ENCODE measurements around the gene PROCA1. TPM values are rescaled to one million over a fixed set of nuclear protein-coding genes. Genes with fewer than 3 reads are reported as not detected.

PROCA1 gene
- polyA plus RNA-seq, 1 donor from 2014 or later = 2.7 TPM

DNA sequence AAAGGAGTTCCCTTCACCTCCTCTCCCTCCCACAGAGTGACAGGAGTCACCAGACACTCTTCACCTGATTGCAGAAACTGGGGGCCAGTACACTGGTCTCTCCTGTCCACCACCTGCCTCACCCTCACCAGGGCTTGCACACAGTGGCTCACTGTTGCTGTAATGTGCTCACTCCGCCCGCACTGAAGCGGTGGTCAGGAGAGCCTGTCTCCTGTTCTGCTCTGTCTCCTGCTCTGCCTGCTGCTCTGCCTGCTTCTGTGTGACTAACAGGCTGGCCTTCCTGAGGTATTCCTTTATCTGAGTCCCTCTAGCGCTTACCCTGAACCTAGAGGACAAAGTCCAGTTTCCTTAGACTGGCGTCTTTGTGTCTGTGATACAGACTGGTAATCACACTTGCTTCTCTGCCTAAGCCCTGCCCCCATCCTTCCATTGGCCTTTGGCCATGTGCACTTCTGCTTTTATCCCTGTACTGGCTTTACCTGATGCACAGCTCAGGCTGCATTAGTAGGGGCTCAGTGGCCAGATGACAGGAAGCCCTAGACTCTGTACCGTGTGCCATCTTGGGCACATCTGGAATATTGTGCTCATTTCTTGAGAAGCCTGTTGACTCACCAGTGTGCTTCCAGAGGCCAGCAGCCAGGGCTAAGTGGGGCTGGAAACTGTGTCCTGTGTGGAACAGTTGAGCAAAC is 13.3 kb downstream of the PROCA1 start:
- Mint-ChIP-seq H3K27ac (peak overlapping the region in 1 of 3 donors; percentile 69), H3K4me1 (peaks cover 0 to 2% (median 0%) of the 10 kb centered on the region in 3 donors), H3K4me3 (peak overlapping the region in 2 of 4 donors; percentile 39 to 52), H3K27me3 (no peaks in the 10 kb centered on the region), H3K36me3 (peaks cover 2% of the 10 kb centered on the region), H3K9me3 (no peaks in the 10 kb centered on the region)

DNA sequence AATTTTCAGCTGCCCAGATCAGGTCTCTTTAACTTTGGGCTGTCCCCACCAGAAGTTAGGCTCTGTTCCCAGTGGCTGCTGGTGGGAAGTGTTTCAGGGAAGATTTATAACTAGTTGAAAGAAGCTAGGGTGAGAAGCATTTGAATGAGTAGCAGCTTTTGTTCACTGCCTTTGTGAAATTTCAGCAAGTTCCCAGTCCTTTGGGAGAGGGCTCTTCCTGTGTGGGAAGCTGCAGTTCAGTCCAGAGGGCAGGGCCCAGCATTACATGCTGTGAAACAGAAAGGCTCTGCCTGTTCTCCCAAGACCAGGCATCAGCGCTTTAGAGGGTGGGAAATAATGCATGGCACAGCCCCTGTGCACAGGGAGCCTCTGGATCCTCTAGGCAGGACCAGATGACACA is 17.8 kb downstream of the PROCA1 start:
- no peaks in the 10 kb centered on the region for H3K27me3 Mint-ChIP-seq
- no peak overlapping the region for H3K4me3 Mint-ChIP-seq
- H3K4me1 Mint-ChIP-seq = no peaks in the 10 kb centered on the region
- H3K9me3 Mint-ChIP-seq = no peaks in the 10 kb centered on the region
- H3K27ac Mint-ChIP-seq = no peak overlapping the region
- H3K36me3 Mint-ChIP-seq = peaks cover 8% of the 10 kb centered on the region

DNA sequence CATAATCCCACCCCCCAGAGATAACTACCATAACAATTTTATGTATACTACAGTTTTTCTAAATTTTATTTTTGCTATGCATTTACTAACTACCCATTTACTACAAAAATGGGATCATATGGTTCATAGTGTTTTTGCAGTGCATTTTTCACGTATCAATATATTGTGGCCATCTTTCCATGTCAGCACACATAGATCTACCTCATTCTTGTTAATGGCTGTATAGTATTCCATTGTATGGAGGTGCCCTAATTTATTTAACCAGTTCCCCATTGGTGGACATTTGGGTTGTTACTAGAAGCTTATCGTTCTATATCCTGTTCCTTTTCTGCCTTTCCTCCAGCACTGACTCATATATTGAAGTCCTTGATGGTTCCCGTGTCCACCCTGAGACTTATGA is 22.7 kb downstream of the PROCA1 start:
- Mint-ChIP-seq H3K36me3 (peaks cover 19% of the 10 kb centered on the region), H3K9me3 (no peaks in the 10 kb centered on the region), H3K4me1 (no peaks in the 10 kb centered on the region), H3K4me3 (no peak overlapping the region), H3K27me3 (no peaks in the 10 kb centered on the region), H3K27ac (no peak overlapping the region)

DNA sequence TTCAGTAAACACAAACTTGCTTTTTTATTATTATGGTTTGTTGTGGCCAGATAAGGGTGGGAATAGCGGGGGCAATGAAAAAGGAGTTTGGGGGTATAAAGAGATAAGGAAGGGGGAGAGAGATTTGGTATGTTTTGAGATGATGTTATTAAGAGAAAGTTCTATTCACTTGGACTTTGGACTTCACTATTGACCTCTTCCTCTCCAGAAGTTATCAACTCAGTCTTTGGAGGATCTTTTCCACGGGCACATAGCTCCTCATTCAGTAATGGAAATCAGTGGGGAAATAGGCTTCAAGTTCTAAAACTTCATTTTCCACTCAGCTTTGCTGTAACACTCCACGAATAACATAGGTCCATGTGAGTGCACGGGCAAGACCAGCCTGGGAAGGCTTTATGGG is 23.2 kb downstream of the PROCA1 start:
- Mint-ChIP-seq H3K36me3 (peaks cover 19% of the 10 kb centered on the region), H3K27ac (peak overlapping the region in 1 of 3 donors; percentile 67), H3K9me3 (no peaks in the 10 kb centered on the region), H3K4me3 (no peak overlapping the region), H3K27me3 (no peaks in the 10 kb centered on the region), H3K4me1 (no peaks in the 10 kb centered on the region)

DNA sequence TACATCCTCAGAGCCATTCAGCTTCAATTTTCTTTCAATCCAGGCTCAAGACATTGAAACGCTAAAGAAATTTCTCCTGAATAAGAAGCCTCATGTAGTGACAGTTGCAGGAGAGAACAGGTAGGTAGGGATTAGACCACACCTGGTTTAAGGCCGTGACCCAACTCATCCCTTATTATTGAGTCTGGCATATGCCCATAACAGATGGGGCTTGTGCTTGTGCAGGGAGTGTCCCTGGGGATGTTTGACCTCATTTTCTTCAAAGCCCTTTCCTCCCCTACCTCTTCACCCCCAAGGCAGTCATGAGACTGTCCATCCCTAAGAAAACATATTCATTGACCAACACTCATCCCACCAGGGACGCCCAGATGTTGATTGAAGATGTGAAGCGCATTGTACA is 25.4 kb downstream of the PROCA1 start:
- Mint-ChIP-seq H3K4me3 (no peak overlapping the region), H3K27me3 (no peaks in the 10 kb centered on the region), H3K27ac (no peak overlapping the region), H3K36me3 (peaks cover 19% of the 10 kb centered on the region), H3K4me1 (no peaks in the 10 kb centered on the region), H3K9me3 (no peaks in the 10 kb centered on the region)

DNA sequence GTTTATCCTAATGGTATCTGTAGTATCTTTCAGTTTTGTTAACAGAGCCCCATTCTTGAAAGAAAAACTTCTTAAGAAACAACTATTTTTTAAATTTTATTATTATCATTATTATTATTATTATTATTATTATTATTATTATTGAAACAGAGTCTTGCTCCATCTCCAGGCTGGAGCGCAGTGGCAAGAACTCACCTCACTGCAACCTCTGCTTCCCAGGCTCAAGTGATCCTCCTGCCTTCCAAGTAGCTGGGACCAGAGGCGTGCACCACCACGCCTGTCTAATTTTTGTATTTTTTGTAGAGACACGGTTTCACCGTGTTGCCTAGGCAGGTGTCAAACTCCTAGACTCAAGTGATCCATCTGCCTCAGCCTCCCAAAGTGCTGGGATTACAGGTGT is 26.3 kb downstream of the PROCA1 start:
- H3K36me3 Mint-ChIP-seq = peaks cover 19% of the 10 kb centered on the region
- H3K4me1 Mint-ChIP-seq = no peaks in the 10 kb centered on the region
- no peaks in the 10 kb centered on the region for H3K9me3 Mint-ChIP-seq
- no peak overlapping the region for H3K4me3 Mint-ChIP-seq
- no peaks in the 10 kb centered on the region for H3K27me3 Mint-ChIP-seq
- no peak overlapping the region for H3K27ac Mint-ChIP-seq

DNA sequence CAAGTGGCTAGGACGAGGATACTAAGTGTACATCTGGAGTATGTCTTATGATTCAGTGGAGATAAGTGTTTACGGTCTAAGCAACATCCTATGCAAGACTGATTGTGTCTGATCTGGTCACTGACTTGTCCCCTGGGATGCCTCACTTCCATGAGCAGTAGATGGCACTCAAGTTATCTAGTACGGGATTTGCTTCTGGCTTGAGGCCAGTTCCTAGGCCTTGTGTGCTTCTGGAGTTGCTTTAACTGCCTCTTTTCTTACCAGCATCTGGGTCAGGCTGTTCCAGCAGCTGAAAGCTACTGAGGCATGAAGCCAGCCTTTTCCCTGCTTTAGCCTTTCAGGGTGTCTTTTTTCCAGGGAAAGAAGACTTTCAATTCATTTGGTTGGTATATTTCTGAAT is 26.7 kb downstream of the PROCA1 start:
- Mint-ChIP-seq H3K36me3 (peaks cover 18% of the 10 kb centered on the region), H3K9me3 (no peaks in the 10 kb centered on the region), H3K27ac (peak overlapping the region in 1 of 3 donors; percentile 96)

DNA sequence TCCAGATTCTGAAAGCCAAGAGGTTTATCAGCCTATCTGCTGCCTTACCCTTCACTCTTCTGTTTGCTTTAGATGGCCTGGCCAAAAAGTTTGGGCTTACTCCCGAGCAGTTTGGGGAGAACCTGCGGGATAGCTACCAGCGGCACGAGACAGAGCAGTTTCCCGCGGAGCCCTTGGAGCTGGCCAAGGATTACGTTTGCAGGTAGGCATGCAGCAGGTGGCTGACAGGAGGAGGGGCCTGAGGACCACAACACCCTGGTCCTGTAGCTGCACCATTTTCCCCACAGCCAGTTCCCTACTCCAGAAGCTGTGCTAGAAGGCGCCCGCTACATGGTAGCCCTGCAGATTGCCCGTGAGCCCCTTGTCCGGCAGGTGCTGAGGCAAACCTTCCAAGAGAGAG is 29.0 kb downstream of the PROCA1 start:
- Mint-ChIP-seq H3K4me1 (no peaks in the 10 kb centered on the region), H3K27me3 (no peaks in the 10 kb centered on the region), H3K4me3 (no peak overlapping the region), H3K9me3 (no peaks in the 10 kb centered on the region), H3K27ac (no peak overlapping the region), H3K36me3 (peaks cover 5% of the 10 kb centered on the region)

More for the DNA sequence above, 26.7 kb downstream of the PROCA1 start:
- Mint-ChIP-seq H3K4me3 (no peak overlapping the region), H3K4me1 (no peaks in the 10 kb centered on the region), H3K27me3 (no peaks in the 10 kb centered on the region)

DNA sequence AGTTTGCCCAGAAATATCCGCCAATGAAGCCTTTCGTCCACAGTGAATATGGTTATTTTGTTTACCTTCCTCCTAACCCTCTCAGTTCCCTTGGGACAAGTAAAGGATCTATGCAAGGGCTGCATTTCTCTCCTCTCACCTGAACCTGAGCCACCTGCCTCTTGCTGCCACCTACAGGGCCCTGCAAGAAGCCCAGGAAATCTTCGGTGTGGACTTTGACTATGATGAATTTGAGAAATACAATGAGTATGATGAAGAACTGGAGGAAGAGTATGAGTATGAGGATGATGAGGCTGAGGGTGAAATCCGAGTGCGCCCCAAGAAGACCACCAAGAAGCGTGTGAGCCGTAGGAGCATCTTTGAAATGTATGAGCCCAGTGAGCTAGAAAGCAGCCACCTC is 35.7 kb downstream of the PROCA1 start:
- Mint-ChIP-seq H3K4me3 (no peak overlapping the region), H3K27ac (no peak overlapping the region), H3K27me3 (no peaks in the 10 kb centered on the region), H3K36me3 (peaks cover 6% of the 10 kb centered on the region), H3K9me3 (no peaks in the 10 kb centered on the region), H3K4me1 (peaks cover 0 to 4% (median 0%) of the 10 kb centered on the region in 3 donors)

DNA sequence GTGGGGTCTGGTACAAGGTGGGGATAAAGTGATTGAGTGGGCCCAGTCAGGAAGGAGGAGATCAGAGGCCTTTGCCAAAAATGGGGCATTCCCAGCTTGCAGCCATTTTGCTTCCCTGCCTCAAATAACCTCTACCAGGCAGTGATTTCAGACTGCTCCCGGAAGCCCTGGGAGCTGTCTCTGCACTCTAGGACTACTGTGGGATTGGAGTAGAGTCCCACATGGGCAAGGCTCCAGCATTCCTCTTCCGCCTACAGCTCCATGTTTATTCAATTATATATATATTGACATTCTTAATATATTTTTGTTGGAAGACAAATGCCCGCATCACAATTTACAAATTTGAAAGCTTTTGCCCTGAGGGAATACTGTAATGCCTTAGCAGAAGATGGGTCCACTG is 36.2 kb downstream of the PROCA1 start:
- Mint-ChIP-seq H3K36me3 (peaks cover 6% of the 10 kb centered on the region), H3K4me1 (peaks cover 0 to 6% (median 0%) of the 10 kb centered on the region in 3 donors), H3K9me3 (no peaks in the 10 kb centered on the region), H3K27me3 (no peaks in the 10 kb centered on the region), H3K4me3 (no peak overlapping the region), H3K27ac (no peak overlapping the region)

DNA sequence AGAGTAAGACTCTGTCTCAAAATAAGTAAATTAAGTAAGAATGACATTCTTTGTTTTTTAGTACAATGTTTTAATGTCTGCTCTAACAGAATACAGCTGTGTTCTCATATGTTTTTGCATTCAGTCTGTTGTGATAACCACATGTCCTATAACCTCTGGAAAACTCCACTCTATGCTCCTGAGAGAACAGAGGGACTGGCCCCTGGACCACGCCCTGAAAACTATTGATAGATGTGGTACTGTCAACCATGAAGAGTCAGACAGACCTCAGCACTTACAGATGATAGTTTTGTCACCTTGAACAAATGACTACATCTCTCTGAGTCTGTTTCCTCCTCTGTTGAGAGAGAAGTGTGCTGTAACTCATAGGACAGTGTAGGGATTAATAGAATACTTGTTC is 41.8 kb downstream of the PROCA1 start:
- Mint-ChIP-seq H3K36me3 (peaks cover 5% of the 10 kb centered on the region), H3K9me3 (no peaks in the 10 kb centered on the region), H3K27me3 (no peaks in the 10 kb centered on the region)

DNA sequence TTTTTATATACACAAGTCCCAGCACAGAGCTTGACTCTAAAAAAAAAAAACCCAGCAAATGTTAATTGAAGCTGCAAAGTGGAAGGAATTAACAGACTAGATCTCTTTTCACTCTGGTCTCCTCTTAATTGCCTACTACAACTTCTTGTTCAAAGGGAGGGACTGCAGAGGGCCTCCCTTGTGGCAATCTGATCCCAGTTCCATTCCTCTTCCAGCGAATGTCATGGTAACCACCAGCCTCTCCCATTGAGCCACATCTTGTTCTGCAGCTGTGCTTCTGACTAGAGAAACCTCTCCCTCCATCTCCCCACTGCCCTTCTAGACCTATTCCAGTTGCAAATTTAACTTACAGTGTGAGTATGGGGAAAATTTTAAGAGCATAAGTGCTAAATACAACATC is 43.8 kb downstream of the PROCA1 start:
- H3K9me3 Mint-ChIP-seq = no peaks in the 10 kb centered on the region
- peak overlapping the region in 1 of 4 donors; percentile 4 for H3K4me3 Mint-ChIP-seq
- peaks cover 3% of the 10 kb centered on the region for H3K36me3 Mint-ChIP-seq
- H3K27ac Mint-ChIP-seq = peak overlapping the region in 2 of 3 donors; percentile 24 to 46
- H3K4me1 Mint-ChIP-seq = peaks cover 27 to 44% (median 34%) of the 10 kb centered on the region in 3 donors
- H3K27me3 Mint-ChIP-seq = no peaks in the 10 kb centered on the region

More for the DNA sequence above, 41.8 kb downstream of the PROCA1 start:
- Mint-ChIP-seq H3K4me1 (peaks cover 10 to 23% (median 17%) of the 10 kb centered on the region in 3 donors), H3K27ac (no peak overlapping the region), H3K4me3 (no peak overlapping the region)

DNA sequence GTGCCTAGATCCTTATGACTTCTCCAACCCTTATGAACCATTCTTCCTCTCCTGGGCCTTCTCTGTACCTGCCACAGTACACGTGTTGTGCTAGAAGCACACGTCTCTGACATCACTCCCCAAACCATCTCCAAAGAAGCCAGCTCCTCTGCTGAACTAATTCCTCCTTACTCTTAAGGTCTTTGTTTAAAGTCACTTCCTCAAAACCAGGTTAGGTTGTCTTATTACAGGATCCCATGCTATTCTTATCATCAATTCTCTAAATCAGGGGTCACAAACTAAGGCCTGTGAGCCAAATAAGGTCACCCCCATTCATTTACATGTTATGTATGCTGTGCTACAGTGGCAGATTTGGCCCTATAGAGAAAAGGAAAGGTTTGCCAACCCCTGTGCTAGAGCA is 45.7 kb downstream of the PROCA1 start:
- Mint-ChIP-seq H3K4me3 (peak overlapping the region in 3 of 4 donors; percentile 42 to 66 (median 57)), H3K36me3 (peaks cover 5% of the 10 kb centered on the region), H3K9me3 (no peaks in the 10 kb centered on the region), H3K27me3 (no peaks in the 10 kb centered on the region), H3K27ac (no peak overlapping the region), H3K4me1 (peaks cover 35 to 56% (median 41%) of the 10 kb centered on the region in 3 donors)

DNA sequence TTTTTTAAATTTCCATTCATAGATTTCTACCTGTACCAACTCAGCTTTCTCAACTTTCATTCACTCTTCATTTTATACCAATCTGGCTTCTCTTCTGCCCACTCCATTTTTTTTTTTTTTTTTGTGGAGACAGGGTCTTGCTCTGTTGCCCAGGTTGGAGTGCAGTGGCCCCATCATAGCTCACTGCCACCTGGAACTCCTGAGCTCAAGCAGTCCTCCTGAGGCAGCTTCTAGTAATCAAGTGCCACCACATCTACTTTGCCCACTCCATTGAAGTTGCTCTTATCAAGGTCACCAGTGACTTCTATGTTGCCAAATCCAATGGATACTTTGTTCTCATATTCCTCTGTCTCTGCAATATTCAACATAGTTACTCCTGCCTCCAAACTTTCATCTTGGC is 48.0 kb downstream of the PROCA1 start:
- Mint-ChIP-seq H3K4me3 (peak overlapping the region; percentile 99 to 100 (median 100)), H3K4me1 (peaks cover 43 to 61% (median 49%) of the 10 kb centered on the region in 3 donors), H3K36me3 (peaks cover 5% of the 10 kb centered on the region), H3K9me3 (no peaks in the 10 kb centered on the region), H3K27me3 (no peaks in the 10 kb centered on the region), H3K27ac (peak overlapping the region; percentile 100)

DNA sequence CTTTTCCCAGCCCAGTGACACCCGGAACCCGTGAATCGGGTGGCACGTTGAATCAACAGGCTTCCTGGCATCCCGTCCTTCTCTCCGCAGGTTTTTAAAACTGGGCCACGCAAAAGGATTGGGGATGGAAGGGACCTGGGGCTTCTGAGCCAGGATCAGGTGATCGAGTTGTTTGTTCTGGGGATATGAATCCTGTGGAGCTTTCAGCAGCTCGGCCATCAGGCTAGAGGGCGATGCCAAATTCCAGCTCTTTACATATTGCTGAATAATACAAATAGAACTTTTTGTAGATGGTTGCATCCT is 49.2 kb downstream of the PROCA1 start:
- Mint-ChIP-seq H3K36me3 (peaks cover 5% of the 10 kb centered on the region), H3K4me1 (peaks cover 38 to 52% (median 45%) of the 10 kb centered on the region in 3 donors), H3K27ac (peak overlapping the region; percentile 100), H3K4me3 (peak overlapping the region; percentile 99 to 100 (median 100)), H3K27me3 (no peaks in the 10 kb centered on the region), H3K9me3 (no peaks in the 10 kb centered on the region)
